Hematopoietic multipotent progenitor cell treated with erythropoietin and hydrocortisone succinate and interleukin-3 and kit ligand, for 8 days (in vitro differentiated cells): ENCODE measurements around the gene FNDC11.

Experiments used
- DNase-seq: peaks from one replicate; pipeline ENCODE4 v3.0.0-alpha.2; 2015

FNDC11 gene, protein sequence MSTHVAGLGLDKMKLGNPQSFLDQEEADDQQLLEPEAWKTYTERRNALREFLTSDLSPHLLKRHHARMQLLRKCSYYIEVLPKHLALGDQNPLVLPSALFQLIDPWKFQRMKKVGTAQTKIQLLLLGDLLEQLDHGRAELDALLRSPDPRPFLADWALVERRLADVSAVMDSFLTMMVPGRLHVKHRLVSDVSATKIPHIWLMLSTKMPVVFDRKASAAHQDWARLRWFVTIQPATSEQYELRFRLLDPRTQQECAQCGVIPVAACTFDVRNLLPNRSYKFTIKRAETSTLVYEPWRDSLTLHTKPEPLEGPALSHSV

DNA sequence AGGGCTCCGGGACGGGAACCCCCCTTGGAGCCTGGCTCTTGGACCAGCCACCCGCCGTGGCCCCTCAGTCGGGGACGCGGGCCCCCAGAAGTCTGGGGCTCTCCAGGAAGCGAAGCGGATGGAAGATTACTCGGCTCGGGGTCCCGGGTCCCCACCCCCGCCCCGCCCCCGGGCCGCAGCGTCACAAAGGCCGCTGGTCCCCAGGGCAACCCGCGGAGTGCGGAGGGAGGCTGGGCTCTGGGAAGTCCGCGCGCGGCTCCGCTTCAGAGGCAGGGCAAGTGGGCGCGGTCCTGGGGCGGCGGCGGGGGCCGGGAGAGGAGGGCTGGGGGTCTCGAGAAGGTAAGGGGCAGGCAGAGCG, at the start of gene FNDC11:
FNDC11 (plus strand) TSS at position 227 of the 358 bp plus-strand sequence. CDS start 1,505 bp downstream, outside the sequence.
- DNase-seq = peak; percentile 15

DNA sequence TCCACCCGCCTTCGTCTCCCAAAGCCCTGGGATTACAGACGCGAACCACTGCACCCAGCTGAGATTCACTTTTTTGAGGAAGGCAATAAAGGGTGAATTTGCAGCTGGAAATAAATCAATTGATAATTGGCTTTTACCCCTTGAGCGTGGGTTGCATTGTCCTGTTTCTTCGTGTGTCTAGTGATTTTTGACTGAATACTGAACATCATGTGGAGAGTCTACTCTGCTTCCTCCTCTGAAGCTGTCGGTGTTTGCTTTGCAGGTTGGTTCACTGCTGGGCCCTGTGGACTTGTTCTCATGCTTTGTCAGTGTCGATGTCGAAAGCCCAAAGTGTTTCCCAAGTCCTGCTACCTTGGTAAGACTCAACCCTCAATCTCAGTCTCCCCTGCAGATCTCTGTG, 49.3 kb upstream of the FNDC11 start:
- DNase-seq = no peak

DNA sequence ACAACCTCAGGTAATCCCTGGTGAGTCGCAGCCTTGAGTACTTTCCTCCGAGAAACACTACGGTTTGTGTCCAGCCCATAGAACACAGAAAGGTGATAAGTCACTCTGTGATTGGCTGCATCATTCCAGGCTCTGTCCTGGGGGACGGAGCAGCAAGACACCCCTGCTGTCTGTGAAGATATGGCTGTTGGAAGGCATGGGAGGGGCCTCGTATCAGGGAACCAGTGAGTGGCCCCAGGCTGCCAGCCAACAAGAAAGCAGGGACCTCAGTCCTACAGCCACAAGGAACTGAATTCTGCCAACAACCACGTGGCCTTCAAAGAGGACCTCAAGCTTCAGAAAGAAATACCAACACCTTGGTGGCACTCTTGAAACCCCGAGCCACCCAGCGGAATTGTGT, 48.7 kb upstream of the FNDC11 start:
- DNase-seq = no peak

DNA sequence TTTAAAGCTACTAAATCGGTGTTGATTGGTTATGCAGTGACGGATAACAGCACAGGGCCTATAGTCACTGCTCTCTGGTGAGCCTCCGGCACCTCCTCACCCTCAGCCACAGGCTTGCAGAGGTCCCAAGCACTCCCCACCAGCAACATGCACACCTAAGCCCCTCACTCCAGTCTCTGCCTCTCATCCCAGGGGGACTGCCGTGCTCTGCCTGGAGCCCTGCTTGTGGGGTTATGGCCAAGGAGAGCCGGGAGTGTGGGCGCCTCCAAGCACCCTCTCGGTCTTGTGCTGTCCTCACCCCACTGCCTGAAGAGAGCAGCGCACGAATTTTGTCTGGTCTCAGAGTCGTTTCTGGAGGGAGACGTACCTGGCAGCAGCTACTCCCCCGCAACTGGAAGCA, 48.2 kb upstream of the FNDC11 start:
- DNase-seq = no peak

DNA sequence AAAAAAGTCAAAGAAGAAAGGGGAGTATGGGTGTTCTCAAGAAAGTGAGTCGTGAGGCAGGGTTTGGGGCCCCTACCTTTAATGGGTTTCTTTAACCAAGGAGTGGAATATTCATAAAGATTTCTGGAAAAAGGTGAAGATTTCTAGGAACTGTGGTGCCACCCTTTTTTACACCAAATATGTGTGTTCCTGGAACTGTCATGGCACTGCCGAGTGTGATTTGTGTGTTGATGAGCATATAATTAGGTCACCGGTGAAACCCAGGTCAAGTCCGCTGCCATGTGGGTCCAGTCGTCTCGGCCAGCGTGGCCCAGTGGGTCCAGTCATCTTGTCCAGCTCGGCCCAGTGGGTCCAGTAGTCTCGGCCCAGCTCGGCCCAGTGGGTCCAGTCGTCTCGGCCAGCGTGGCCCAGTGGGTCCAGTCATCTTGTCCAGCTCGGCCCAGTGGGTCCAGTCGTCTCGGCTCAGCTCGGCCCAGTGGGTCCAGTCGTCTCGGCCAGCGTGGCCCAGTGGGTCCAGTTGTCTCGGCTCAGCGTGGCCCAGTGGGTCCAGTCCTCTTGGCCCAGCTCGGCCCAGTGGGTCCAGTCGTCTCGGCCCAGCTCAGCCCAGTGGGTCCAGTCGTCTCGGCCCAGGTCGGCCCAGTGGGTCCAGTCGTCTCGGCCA, 46.7 kb upstream of the FNDC11 start:
- no peak for DNase-seq

DNA sequence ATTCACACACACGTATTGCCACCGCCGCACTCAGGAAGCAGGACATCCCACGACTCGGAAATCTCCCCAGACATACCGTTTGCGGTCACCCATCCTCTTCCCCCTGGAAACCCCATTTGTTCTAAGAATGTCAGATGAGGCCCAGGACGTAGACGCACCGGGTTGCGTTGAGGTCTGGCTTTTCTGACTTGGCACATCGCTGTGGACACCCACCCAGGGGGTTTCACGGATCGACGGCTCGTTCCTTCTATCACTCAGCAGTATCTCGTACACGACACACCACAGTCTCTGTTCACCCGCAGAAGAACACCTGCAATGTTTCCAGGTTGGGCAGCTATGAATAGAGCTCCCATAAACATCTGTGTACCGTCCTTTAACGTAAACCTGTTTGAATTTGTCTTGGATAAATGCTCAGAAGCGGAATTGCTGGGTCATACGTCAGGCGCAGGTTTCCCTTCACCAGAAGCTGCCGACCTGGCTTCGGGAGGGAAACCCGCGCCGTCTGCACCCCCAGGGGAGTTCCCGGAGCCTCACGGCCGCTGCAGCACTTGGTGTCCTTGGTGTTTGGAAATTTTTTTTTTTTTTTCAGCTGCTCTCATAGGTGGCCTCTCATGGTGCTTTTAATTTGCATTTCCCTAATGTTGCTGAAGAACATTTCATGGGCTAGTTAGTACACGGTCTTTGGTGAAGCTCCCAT, 45.7 kb upstream of the FNDC11 start:
- DNase-seq = no peak

DNA sequence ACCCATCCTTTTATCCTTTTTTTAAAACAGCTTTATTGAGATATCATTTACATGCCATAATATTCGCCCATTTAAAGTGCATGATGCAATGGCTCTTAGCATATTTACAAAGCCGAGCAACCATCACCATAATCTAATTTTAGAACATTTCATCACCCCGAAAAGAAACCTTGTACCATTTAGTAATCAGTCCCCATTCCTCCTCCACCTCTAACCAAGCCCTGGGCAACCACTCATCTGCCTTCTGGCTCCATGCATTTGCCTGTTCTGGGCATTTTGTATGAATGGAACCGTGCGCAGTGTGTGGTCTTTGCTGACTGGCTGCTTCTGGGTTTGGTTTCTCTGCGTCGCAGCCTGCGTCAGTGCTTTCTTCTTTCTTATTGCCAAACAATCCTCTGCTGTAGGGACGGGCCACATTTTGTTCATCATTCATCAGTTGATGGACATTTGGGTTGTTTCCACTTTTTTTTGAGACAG, 44.8 kb upstream of the FNDC11 start:
- no peak for DNase-seq

DNA sequence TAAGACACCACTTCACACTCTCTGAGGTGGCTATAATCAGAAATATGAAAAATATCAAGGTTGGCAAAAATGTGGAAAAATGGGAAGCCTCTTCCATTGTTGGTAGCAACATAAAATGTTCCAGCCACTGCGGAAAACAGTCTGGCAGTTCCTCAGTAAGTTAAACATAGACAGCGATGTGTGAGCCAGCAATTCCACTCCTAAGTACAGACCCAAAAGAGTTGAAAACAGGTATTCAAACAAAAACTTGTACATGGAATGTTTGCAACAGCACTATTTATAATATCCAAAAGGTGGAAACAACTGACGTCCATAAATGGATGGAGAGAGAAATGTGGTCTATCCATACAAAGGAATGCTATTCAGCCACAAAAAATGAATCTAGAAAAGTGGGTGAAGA, 40.8 kb upstream of the FNDC11 start:
- DNase-seq = no peak

DNA sequence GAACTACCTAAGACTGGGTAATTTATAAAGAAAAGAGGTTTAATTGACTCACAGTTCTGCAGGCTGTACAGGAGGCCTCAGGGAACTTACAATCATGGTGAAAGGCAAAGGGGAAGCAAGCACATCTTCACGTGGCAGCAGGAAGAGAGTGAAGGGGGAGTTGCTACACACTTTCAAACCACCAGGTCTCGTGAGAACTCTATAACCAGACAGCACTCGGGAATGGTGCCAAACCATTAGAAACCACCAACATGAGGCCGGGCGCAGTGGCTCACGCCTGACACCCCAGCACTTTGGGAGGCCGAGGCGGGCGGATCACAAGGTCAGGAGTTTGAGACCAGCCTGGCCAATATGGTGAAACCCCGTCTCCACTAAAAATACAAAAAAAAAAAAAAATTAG, 39.4 kb upstream of the FNDC11 start:
- DNase-seq = peak; percentile 70

DNA sequence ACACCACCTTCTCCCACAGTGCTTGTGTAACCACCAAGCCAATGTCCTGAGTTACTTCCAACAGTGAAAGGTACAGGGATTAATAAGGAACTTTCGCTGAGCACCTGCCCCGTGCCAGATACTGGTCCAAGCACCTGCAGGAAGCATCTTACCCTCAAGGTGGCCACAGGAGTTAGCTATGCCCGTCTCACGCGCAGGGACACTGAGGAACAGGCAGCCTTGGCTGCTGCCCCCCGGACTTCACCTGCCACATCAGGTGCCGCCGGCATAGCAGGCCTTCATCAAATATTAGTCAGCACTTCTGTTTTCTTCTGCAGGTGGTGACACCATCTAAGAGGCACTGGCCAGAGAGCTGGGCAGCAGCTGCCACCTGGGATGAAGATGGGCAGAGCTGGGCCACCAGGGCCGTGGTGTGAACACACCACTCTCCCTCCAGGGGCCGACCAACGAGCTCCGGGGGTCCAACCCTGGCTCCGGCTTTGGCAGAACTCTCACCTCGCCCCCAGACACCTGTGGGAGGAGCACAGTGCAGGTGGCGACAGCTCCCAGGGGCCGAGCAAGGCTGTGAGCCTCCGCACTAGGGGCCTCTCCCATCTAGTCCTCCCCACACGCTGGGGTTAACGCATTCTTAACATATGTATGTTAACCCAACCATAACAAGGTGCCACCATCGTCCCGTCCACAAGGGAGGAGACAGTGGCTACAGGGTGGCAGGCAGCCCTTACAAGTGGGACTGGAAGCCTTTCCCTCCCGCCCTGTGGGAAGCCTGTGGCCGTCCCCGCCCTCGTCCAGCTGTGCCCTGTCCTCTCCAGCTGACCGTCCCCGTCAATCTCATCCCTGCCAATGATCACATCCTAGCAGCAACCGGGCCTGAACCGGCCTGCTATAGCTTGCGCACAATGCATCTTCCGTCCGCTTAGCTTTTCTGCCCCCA, 36.3 kb upstream of the FNDC11 start:
- no peak for DNase-seq

DNA sequence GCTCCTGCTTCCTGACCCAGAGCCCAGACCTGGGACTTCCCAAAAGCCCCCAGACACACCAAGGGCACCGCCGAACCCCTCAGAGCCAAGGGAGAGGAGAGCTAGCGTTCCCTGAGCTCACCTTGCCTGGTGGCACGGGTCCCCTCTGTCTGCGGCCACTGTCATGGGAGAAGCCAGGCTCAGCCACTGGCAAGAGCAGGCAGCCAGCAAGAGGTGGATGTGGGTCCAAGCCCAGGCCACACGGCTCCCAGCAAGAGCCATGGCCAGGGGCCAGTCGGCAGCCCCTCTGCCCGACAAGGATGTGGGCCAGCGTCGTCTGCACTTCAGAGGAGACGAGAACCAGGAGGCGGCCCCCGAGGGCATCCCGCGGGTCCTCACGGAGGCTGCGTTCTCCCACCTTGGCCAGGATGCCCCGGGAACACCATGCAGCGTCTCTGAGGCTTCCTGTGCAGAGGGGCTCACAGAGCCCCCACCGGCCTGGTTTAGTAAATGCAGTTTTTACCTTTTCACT, 35.6 kb upstream of the FNDC11 start:
- DNase-seq = no peak

DNA sequence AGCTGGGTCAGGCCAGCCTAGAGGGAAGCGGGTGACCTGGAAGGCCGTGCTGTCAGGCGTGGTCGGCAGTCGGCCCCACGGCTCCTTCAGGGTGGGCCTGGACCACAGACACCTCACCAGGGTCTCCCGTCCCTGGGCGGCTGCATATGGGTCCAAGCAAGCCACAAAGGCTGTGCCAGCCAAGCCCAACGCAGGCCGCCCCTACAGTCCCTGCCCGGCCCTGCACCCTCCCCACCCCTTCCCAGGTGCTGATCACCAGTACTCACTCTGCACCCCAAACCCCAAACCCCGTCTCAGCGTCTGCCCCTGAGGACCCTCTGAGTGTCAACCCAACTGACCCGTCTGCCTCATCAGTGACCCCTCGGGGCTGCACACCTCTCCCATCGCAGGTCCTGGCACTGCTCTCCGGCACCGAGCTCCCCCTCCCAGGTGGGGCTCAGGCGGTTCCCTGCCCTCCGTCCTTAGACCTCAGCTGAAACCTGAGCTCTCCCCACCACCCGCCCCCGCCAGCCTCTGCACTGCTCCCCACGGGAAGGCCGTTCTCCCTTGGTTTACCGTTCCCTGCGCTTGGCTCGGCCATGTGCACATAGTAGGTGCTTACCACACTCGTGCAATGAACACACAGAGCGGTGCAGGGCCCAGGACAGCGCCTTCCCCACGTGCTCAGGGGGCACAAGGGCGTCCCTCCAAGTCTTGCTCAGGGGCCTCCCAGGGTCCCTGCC, 34.9 kb upstream of the FNDC11 start:
- DNase-seq = no peak

DNA sequence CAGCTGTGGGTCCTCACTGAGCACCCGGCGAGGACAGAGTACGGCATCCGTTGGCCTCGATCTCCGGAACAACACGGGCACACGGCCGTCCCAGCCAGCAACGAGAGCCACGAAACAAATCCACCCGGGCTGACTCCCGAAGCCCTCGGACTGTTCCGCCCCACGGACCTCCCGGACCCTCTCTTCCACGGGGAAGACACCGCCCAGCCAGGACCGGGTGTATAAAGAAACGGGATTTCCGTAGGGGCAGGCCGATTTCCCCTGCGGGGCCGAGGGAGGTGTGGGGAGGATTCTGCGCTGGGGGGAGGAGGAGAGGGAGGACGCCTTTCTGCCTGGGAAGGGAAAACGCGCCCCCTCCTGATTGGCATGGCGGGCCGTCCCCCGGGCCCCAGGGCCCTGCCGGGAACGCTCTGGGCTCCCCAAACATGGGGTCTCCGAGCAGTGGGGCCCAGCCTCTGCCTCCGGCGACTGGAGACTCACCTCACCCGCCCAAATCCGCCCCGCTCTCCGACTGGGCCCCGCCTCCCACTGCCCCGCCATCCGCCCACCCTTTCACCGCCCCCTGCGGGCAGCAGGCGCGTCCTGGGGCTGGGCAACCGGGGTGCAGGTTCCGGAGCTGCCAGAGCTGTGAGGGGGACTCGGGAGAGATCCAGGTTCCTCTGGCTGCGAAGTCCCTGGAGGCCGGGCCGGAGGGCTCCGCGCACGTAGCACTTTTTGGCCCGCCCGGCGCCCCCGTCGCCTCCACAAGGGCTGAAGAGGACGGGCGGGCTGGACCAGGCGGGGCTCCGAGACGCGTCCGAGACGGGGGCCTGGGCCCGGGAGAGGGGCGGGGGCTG, 34.1 kb upstream of the FNDC11 start:
- DNase-seq = peak; percentile 15

DNA sequence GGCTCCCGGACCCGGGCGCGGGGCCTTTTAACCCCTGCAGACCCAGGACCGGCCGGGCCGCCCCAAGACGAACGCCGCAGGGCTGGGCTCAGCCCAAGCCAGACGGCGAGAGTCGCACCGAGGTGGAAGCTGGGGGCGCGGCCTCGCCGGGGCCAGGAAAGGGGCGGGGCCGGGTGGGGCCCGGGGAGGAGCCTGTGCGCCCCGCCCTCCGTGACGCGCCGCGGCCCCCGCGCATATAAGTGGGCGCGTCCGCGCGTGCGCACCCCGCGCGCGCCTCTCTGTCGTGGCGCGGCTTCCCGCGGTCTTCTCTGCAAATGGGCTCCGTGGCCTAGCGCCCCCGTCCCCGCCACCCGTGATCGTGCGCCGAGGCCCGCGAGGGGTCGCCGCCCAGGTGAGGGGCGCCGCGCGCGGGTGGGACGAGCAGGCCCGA, 33.4 kb upstream of the FNDC11 start, which contains the start of gene PPDPF:
PPDPF (plus strand) TSS at position 262 of the 430 bp plus-strand sequence. CDS start 544 bp downstream, outside the sequence.
- peak; percentile 68 for DNase-seq

DNA sequence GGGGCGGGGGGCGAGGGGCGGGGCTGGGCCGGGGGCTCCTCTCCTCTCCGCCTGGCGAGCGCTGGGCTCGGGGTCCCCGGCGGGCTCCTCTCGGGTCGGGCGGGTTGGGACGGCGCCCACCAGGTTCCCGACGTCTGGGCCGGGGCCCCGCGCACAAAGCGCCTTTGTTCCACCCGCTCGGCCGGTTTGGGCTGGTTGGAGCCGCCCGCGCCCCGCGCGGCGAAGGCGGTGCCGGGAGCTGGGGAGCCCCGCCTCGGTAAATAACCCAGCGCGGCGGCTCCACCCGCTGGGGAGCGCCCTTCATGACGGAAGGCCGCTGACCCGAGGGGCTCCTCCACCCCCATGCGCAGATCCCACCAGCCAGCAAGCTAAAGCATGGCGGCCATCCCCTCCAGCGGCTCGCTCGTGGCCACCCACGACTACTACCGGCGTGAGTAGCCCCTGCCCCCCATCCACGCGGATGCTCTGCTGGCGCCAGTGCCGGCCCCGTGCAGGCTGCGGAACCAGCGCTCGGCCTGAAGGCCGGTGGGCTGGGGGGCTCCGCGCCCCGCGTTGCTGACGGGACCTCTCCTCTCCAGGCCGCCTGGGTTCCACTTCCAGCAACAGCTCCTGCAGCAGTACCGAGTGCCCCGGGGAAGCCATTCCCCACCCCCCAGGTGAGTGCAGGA, 32.9 kb upstream of the FNDC11 start:
- peak; percentile 70 for DNase-seq

DNA sequence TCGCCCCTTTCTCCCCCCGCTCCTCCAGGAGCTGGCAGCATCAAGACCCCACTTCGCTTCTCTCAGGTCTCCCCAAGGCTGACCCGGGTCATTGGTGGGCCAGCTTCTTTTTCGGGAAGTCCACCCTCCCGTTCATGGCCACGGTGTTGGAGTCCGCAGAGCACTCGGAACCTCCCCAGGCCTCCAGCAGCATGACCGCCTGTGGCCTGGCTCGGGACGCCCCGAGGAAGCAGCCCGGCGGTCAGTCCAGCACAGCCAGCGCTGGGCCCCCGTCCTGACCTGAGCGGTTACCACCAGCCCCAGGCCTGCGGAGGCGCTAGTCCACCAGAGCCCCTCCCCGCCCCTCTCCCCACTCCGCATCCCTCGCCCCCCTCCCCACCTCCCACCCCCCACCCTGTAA, 32.4 kb upstream of the FNDC11 start:
- DNase-seq = no peak

DNA sequence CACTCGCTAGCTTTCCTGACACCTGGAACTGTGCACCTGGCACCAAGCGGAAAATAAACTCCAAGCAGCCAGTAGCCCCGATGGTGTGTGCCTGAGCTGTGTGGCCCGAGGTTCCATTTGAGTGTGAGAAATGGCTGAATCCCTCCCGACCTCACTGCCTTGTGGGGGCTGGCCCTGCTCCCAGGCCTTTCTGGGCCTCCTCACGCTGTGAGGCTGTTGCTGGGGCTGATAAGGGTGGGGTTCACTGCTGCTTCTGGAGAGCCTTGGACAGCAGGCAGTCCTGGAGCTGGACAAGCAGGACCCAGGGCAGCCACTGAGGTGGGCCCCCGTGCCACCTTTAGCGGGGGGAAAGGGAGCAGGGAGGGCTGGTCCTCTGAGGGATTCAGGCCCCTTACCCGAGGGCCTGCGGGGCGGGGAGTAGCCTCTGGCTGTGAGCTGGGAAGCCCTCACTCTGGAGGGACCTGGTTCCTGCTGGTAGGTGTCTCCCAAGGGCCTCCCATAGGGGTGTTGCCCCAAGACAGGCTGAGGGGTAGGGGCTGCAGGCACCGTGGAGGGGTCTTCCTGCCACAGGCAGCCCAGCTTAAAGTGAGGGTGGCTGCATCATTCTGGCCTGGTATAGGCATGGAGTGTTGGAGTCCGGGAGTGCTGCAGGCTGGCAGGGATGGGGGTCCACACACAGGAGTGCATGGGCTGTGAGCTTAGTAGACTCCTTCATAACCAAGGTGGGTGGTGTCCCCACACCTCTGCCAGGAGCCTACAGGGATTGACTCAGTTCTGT, 31.7 kb upstream of the FNDC11 start:
- DNase-seq = peak; percentile 44

DNA sequence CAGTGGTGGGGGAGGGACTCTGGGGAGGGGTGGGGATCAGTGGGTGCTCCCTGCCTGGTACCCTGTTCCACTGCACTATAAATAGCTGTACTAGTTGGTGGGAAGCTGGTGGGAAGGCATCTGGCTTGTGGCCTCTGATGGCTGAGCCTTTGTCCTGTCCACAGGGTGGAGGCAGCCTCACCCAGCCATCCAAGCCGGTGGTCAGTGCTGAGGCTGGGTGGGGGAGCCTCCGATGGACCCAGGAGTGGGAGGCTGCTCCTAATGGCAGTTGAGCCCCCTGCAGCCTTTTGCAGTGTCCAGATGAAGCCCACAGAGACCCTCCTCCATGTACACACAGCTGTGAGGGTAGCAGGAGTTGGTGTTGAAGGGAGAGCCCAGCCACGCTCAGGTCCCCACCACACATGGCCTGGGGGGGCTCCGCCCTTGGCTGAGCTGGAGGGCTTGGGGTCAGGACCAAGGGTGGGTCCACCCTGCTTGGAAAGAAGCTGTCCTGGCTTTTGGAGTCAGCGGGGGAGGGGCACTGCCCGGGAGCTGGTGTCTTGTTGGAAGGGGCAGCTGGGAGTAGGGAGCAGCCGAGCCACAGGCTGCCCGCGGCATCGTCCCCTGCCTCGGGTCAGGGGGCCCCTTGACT, 30.9 kb upstream of the FNDC11 start:
- DNase-seq = no peak

DNA sequence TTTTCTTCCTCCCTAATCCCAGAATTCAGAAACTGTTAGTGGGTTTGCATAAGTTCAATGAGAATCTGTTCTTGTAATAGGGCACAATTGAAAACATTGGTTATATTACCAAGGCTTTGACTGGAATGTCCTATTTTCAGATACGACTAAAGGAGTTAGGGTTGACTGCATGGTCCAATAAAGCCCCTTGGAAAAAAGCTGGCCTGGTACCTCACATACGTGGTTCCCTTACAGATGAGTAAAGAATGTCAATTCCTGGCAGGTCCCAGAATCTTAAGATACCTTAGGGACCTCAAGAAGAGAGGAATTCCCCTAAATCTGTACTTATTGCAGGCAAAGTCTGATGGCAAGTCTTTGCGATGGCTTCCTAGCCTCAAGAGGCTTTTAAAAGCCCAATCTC, 28.8 kb upstream of the FNDC11 start:
- DNase-seq = no peak
